Astrocyte of the hippocampus (primary cell): ENCODE data around the gene SCGB1D1.
A peak's percentile ranks its signal among the peaks of the same experiment; 100 is the strongest.
"Not testable (repeated sequence)": the region's sequence is repeated elsewhere in the genome, so short reads cannot be mapped to it uniquely, and the experiment has no call there.

ENCODE experiments used
- DNase-seq: peaks from one replicate; pipeline ENCODE4 v3.0.0; 2011; ENCODE audit warnings: low read depth, low spot score

Gene SCGB1D1

DNA sequence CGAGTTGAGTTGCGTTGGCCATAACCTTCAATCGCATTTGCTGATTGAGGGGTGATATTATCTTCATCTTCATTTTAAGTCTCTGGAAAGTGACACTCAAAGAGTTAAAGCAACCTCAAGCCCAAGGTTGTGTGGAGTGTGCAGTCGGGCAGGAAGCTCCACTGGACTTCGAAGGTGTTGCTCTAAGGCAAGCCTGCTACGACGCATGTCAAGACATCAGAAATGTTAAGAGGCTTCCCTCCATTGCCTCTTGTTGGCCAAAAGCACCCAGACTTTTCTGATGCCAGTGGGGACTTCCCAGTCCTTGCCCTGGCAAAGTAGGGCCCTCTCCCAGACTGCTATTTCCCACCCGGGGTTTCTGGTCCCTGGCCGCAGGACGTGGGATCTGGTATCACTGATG, 23.6 kb upstream of the SCGB1D1 start:
- no peak for DNase-seq

- DNase-seq, result no peak
These were observed 20.6 kb upstream of the SCGB1D1 start for GRCh38 chr11:62169448-62169847.

DNA sequence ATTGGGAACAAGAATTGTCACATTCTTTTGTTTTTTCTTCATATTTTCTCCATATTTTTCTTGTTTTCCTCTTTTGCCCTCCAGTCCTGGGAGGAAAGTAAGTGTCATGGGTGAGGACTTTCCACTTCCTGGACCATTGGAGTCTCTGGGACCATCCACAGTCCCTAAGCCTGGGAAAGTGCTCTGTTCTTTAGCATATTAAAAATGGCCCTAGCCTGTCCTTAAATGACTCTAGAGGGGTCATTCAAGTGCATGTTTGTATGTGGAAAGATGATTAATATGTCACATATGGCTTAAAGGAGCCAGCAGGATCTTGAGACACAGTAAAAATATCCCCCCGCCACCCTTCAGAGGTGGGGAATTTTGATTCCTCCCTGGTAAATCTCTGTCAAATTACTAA, 20.1 kb upstream of the SCGB1D1 start:
- DNase-seq, result no peak

- DNase-seq, result peak; percentile 77
These were observed 18.7 kb upstream of the SCGB1D1 start for GRCh38 chr11:62171261-62171723.

DNA sequence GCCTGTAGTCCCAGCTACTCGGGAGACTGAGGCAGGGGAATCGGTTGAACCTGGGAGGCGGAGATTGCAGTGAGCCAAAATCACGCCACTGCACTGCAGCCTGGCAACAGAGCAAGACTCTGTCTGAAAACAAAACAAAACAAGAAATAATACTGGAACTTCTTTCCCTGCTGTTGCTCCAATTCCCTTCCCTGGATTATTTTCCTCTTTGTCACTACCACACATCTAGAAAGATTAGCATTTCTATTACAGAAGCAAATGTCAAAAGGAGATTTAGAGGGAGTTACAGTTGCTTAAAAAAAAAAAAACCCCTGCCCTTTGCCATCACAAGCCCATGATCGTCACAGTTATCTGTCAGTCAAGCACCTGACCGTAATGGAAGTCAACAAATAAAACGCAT, 17.7 kb upstream of the SCGB1D1 start:
- no peak for DNase-seq

- no peak for DNase-seq
These were observed 13.2 kb upstream of the SCGB1D1 start for GRCh38 chr11:62176766-62177165.

DNA sequence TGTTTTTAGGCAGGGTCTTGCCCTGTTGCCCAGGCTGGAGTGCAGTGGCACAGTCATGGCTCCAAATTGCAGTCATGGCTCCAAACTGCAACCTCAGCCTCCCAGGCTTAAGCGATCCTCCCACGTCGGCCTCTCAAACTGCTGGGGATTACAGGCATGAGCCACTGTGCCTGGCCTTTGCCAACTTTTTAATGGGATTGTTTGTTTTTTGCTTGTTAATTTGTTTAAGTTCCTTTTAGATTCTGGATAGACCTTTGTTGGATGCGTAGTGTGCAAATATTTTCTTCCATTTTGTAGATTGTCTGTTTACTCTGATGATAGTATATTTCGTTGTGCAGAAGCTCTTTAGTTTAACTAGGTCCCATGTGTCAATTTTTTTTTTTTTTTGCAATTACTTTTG, 10.0 kb upstream of the SCGB1D1 start:
- DNase-seq, result no peak

DNA sequence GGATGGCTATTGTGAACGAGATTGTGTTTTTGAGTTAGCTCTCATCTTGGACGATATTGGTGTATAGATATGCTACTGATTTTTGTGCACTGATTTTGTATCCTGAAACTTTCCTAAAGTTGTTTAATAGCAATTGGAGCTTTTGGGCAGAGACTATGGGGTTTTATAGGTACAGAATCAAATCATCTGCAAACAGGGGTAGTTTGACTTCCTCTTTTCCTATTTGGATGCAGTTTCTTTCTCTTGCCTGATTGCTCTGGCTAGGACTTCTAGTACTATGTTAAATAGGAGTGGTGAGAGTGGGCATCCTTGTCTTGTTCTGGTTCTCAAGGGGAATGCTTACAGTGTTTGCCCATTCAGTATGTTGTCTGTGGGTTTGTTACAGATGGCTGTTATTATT, 8.9 kb upstream of the SCGB1D1 start:
- DNase-seq, result no peak

DNA sequence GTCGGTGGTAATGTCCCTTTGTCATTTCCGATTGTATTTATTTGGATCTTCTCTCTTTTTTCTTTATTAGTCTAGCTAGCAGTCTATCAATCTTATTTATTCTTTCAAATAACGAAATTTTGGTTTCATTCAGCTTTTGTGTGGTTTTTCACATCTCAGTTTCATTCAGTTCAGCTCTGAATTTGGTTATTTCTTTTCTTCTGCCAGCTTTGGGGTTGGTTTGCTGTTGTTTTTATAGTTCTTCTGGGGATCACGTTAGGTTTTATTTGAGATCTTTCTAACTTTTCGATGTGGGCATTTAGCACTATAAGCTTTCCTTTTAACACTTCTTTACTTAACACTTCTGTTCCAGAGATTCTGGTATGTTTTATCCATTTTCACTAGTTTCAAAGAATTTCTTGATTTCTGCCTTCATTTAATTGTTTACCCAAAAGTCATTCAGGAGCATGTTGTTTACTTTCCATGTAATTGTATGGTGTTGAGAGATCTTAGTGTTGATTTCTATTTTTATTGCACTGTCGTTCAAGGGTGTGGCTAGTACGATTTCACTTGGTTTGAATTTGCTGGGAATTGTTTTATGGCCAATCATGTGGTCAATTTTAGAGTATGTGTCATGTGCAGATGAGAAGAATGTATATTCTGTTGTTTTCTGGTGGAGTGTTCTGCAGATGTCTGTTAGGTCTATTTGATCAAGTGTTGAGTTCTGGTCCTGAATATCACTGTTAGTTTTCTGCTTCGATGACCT, 7.7 kb upstream of the SCGB1D1 start:
- no peak for DNase-seq

- no peak for DNase-seq
These were observed 3.8 kb upstream of the SCGB1D1 start for GRCh38 chr11:62186195-62186594.

- peak; percentile 22 for DNase-seq
These were observed 3.9 kb downstream of the SCGB1D1 start for GRCh38 chr11:62193952-62194351.

DNA sequence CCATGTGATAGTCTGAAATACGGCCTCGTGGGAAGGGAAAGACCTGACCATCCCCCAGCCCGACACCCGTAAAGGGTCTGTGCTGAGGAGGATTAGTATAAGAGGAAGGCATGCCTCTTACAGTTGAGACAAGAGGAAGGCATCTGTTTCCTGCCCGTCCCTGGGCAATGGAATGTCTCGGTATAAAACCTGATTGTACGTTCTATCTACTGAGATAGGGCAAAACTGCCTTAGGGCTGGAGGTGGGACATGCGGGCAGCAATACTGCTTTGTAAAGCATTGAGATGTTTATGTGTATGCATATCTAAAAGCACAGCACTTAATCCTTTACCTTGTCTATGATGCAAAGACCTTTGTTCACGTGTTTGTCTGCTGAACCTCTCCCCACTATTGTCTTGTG, 5.0 kb downstream of the SCGB1D1 start:
- not testable (repeated sequence) for DNase-seq

DNA sequence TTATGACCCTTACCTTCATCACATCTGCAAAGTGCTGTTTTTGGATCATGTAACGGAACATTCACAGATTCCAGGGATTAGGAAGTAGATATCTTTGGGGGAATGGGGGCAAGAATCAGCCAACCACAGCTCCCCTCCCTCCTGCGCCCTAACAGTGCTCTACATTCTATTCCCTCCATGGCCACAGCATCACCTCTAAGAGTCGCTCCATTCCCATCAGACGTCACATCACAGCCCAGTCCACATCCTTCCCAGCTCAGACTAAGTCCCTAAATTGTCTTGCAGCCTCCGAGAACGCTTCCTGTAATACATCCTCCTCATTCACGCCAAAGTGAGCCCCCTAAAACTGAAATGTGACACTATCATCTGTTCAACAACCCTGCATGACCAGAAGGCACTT, 5.9 kb downstream of the SCGB1D1 start:
- no peak for DNase-seq

DNA sequence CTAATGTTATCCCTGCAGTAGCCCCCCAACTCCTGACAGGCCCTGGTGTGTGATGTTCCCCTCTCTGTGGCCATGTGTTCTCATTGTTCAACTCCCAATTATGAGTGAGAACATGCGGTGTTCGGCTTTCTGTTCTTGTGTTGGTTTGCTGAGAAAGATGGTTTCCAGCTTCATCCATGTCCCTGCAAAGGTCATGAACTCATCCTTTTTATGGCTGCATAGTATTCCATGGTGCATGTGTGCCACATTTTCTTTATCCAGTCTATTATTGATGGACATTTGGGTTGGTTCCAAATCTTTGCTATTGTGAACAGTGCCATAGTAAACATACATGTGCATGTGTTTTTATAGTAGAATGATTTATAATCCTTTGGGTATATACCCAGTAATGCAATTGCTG, 7.4 kb downstream of the SCGB1D1 start:
- not testable (repeated sequence) for DNase-seq

- no peak for DNase-seq
These were observed 11.4 kb downstream of the SCGB1D1 start for GRCh38 chr11:62201376-62201775.

DNA sequence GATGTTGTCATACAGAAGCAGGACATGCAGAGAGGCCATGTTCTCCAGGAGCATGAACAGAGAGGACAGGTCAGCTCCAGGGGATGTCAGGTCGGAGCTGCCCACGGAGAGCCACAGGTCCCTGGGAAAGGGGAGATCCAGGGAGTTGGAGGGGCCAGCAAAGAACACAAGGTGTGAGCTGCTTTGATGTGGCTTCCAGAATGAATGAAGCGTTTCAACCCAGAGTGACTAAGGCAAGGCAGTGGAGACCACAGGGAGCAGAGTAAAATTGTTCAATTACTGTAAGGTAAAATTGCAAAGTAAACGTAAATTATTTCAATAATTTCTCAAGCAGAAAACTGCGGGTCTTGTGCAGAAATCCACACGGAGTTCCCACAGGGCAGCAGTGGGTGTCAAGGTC, 12.9 kb downstream of the SCGB1D1 start:
- no peak for DNase-seq

DNA sequence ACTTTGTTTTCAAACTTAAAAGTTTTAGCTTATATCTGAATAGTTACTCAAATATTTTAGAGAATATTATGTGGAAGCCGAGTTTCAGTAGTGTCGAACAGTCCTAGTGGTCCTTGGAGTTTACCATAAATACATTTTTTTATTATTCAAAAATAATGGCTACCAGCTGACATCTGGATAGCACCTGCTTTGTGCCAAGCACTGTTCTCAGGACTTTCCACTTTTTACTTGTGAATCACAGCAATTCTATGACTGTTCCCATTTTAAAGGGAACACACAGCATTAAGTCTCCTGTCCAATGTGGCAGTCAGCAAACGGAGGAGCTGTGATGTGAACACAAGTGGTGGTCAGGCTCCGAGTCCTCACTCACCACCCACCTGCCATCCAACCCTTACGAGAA, 14.4 kb downstream of the SCGB1D1 start:
- no peak for DNase-seq

DNA sequence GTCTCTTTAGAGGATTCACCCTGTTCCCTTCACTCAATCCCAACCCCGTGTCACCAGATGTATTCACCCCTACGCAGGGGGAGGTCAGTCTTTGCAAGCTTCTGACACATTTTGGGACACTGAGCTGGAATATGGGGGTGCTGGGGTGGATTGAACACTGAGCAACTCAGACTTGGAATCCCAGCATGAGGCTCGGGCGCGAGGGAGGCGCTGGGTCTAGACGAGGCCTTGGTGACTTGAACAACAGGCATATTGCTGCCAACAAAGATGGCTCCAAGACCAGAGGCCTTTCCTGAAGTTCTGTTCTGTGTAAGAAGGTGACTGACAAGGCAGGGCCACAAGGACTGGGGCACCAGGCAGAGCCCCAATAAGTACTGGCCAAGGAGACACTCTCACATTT, 15.4 kb downstream of the SCGB1D1 start:
- no peak for DNase-seq

- not testable (repeated sequence) for DNase-seq
These were observed 16.5 kb downstream of the SCGB1D1 start for GRCh38 chr11:62206276-62207066.

GRCh38 chr11:62208785-62209144, 18.7 kb downstream of the SCGB1D1 start:
- DNase-seq, result no peak

GRCh38 chr11:62217191-62217748, 27.3 kb downstream of the SCGB1D1 start:
- DNase-seq, result peak; percentile 6

GRCh38 chr11:62221498-62221897, 31.5 kb downstream of the SCGB1D1 start:
- no peak for DNase-seq

DNA sequence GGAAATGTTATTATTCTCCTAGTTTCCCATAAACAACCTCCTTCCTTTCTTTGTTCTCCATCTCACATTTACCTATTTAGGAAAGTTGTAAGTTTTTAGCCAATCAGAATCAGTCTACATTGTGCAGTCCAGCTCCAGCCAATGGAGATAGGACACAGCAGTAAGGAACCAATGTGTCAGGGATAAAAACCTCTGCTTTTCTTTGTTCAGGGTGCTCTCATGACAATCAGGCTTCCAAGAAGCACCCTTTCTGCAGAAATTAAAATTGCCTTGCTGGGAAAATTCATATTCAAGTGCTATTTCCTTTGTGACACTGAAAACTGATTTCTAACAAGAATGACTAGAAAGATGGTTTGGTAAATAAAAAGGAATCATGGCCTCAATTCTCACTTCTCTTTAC, 33.1 kb downstream of the SCGB1D1 start:
- DNase-seq, result peak; percentile 6
